Measurements from ENCODE around the gene MFNG. TPM values are rescaled to one million over a fixed set of nuclear protein-coding genes. Genes with fewer than 3 reads are reported as not detected.
A peak's percentile ranks its signal among the peaks of the same experiment; 100 is the strongest.

Gene MFNG
- polyA plus RNA-seq, 1 donor from 2014 or later = 0.17 TPM

DNA sequence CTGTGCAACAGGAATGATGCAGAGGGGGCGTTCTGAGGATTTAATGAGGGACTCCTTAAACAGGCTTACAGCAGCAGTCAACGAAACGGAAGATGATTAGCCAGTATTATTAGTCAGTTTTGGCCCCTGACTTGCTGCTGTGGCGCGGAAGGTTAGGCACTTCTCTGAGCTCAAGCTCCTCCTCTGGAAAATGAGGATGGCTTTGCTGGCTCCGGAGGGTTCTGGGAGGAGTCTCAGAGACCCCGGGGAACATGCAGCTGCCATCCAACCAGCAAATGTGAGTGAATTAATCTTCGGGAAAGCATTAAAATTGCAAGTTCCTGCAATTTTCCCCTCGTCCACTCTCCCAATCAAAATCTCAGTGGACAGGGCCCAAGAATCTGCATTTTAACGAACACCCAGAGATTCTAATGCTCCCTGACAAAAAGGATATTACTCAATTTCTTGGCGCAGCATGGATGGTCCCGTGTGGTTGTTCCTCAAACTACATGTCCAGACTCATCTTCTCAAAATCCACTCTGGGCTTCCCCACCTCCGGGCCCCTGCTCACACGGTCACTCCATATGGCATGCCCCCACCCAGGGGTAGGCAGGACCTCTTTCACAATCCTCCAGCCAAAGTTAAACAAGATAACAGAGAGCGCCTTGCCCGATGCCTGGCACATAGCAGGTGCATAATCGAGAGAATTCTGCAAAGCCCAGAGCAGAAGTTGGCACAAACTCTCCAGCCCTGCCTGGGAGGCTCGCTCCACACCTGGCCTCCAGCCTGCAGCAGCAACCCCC is 65.3 kb downstream of the MFNG start:
- no peaks in the 10 kb centered on the region for H3K9me2 ChIP-seq (ENCODE audit: insufficient read depth, low read length)
- no peaks in the 10 kb centered on the region for H3F3A ChIP-seq (ENCODE audit: insufficient read depth, low read length, poor library complexity, severe bottlenecking)
- no peaks in the 10 kb centered on the region for H4K20me1 ChIP-seq (ENCODE audit: insufficient read depth)
- no peak overlapping the region for H2AFZ ChIP-seq (ENCODE audit: low read depth, low read length)
- peak overlapping the region; percentile 55 for H3K4me3 ChIP-seq (ENCODE audit: low read length)
- no peak overlapping the region for H3K27ac ChIP-seq (ENCODE audit: low read length)
- H3K36me3 ChIP-seq (ENCODE audit: insufficient read depth, low read length) = no peaks in the 10 kb centered on the region
- H3K4me2 ChIP-seq (ENCODE audit: low read length) = no peak overlapping the region
- no peaks in the 10 kb centered on the region for H3K79me2 ChIP-seq (replicated peaks; ENCODE audit: insufficient read depth, low read length)
- H3K9me3 ChIP-seq (ENCODE audit: low read length) = no peaks in the 10 kb centered on the region
- TF ChIP-seq SMC3 (conservative IDR thresholded peaks at IDR 0.05; ENCODE audit: poor library complexity) = no peak
- no peak for TF ChIP-seq EZH2 (IDR thresholded peaks at IDR 0.05; ENCODE audit: borderline replicate concordance, insufficient read depth, low read length, poor library complexity, severe bottlenecking)
- TF ChIP-seq EP300 (conservative IDR thresholded peaks at IDR 0.05; ENCODE audit: poor library complexity, severe bottlenecking) = no peak
- no peak overlapping the region for H3K9ac ChIP-seq (ENCODE audit: low read length)
- H3K27me3 ChIP-seq (ENCODE audit: insufficient read depth, low read depth, low read length) = peaks cover 52% of the 10 kb centered on the region

DNA sequence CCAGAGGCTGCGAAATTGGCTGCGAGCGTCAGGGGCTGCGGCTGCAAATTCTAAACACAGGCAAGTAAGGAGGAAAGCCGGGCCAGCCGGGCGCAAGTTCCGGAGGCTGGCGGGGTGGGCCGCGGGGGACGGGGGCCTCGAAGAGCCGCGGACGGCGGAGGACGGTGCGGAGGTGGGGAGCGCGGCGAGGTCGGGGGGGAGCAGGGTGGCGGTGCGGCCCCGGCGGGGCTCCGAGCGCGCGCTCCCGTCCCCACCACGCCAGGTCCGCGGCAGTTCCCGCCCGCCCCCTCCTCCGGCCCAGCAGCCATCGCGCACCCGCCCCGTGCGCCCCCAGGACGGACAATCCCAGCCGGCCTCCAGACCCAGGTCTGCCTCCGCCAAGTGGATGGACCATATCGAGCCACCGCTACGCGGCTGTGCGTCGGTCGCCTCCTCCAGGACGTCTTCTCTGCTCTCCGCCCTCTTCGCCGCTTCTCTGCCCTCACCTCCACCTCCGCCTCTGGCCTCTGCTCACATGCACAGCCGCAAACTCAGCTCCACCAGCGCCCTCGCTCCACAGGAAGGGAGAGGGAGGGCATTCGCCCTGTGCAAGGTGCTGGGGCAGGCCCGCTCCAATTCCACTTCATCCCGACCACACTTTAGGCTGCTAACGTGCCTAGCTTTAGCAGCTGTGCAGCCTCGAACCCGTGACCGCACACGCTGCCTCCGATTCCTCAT is 66.1 kb downstream of the MFNG start:
- Histone ChIP-seq H3K79me2 (replicated peaks; ENCODE audit: insufficient read depth, low read length) (no peaks in the 10 kb centered on the region), H3K9ac (ENCODE audit: low read length) (peak overlapping the region; percentile 18), H4K20me1 (ENCODE audit: insufficient read depth) (no peaks in the 10 kb centered on the region), H3F3A (ENCODE audit: insufficient read depth, low read length, poor library complexity, severe bottlenecking) (no peaks in the 10 kb centered on the region), H3K9me2 (ENCODE audit: insufficient read depth, low read length) (no peaks in the 10 kb centered on the region), H3K27me3 (ENCODE audit: insufficient read depth, low read depth, low read length) (peaks cover 44% of the 10 kb centered on the region), H3K4me2 (ENCODE audit: low read length) (no peak overlapping the region), H2AFZ (ENCODE audit: low read depth, low read length) (no peak overlapping the region), H3K36me3 (ENCODE audit: insufficient read depth, low read length) (no peaks in the 10 kb centered on the region), H3K27ac (ENCODE audit: low read length) (no peak overlapping the region), H3K4me3 (ENCODE audit: low read length) (peak overlapping the region; percentile 55), H3K9me3 (ENCODE audit: low read length) (no peaks in the 10 kb centered on the region)
- TF ChIP-seq EZH2 (IDR thresholded peaks at IDR 0.05; ENCODE audit: borderline replicate concordance, insufficient read depth, low read length, poor library complexity, severe bottlenecking) = no peak
- no peak for TF ChIP-seq EP300 (conservative IDR thresholded peaks at IDR 0.05; ENCODE audit: poor library complexity, severe bottlenecking)
- no peak for TF ChIP-seq TAF1 (IDR thresholded peaks at IDR 0.05; ENCODE audit: low read depth)
- TF ChIP-seq, protein P1, sequence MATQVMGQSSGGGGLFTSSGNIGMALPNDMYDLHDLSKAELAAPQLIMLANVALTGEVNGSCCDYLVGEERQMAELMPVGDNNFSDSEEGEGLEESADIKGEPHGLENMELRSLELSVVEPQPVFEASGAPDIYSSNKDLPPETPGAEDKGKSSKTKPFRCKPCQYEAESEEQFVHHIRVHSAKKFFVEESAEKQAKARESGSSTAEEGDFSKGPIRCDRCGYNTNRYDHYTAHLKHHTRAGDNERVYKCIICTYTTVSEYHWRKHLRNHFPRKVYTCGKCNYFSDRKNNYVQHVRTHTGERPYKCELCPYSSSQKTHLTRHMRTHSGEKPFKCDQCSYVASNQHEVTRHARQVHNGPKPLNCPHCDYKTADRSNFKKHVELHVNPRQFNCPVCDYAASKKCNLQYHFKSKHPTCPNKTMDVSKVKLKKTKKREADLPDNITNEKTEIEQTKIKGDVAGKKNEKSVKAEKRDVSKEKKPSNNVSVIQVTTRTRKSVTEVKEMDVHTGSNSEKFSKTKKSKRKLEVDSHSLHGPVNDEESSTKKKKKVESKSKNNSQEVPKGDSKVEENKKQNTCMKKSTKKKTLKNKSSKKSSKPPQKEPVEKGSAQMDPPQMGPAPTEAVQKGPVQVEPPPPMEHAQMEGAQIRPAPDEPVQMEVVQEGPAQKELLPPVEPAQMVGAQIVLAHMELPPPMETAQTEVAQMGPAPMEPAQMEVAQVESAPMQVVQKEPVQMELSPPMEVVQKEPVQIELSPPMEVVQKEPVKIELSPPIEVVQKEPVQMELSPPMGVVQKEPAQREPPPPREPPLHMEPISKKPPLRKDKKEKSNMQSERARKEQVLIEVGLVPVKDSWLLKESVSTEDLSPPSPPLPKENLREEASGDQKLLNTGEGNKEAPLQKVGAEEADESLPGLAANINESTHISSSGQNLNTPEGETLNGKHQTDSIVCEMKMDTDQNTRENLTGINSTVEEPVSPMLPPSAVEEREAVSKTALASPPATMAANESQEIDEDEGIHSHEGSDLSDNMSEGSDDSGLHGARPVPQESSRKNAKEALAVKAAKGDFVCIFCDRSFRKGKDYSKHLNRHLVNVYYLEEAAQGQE (IDR thresholded peaks at IDR 0.05; ENCODE audit: borderline replicate concordance) = no peak
- no peak for TF ChIP-seq RAD21 (conservative IDR thresholded peaks at IDR 0.05)
- TF ChIP-seq MXI1 (conservative IDR thresholded peaks at IDR 0.05; ENCODE audit: poor library complexity, severe bottlenecking) = no peak
- no peak for TF ChIP-seq SMC3 (conservative IDR thresholded peaks at IDR 0.05; ENCODE audit: poor library complexity)
- no peak for TF ChIP-seq POLR2AphosphoS5 (IDR thresholded peaks at IDR 0.05)
- TF ChIP-seq, protein P2, sequence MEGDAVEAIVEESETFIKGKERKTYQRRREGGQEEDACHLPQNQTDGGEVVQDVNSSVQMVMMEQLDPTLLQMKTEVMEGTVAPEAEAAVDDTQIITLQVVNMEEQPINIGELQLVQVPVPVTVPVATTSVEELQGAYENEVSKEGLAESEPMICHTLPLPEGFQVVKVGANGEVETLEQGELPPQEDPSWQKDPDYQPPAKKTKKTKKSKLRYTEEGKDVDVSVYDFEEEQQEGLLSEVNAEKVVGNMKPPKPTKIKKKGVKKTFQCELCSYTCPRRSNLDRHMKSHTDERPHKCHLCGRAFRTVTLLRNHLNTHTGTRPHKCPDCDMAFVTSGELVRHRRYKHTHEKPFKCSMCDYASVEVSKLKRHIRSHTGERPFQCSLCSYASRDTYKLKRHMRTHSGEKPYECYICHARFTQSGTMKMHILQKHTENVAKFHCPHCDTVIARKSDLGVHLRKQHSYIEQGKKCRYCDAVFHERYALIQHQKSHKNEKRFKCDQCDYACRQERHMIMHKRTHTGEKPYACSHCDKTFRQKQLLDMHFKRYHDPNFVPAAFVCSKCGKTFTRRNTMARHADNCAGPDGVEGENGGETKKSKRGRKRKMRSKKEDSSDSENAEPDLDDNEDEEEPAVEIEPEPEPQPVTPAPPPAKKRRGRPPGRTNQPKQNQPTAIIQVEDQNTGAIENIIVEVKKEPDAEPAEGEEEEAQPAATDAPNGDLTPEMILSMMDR (IDR thresholded peaks at IDR 0.05; ENCODE audit: poor library complexity, severe bottlenecking) = no peak

Measured in neural cell (in vitro differentiated cells).